Suppressor macrophage treated with lipopolysaccharide for 1 hour (primary cell): ENCODE results near the gene ZFYVE16.
"Not testable (repeated sequence)": the region's sequence is repeated elsewhere in the genome, so short reads cannot be mapped to it uniquely, and the experiment has no call there.

Experiments
- DNase-seq, 3 donors: peaks; one replicate each; pipeline ENCODE4 v3.0.0-alpha.2; 2020 to 2022

The ZFYVE16 gene

GRCh38 chr5:80407735-80408483 is at the start of gene ZFYVE16:
Gene ZFYVE16 (plus strand): TSS chr5:80408064. CDS start chr5:80434148, 26,084 bp downstream.
- DNase-seq: peak; percentile 99 to 100 (median 100)

GRCh38 chr5:80360914-80361444 is 46.9 kb upstream of the ZFYVE16 start:
- DNase-seq: no peak

DNA sequence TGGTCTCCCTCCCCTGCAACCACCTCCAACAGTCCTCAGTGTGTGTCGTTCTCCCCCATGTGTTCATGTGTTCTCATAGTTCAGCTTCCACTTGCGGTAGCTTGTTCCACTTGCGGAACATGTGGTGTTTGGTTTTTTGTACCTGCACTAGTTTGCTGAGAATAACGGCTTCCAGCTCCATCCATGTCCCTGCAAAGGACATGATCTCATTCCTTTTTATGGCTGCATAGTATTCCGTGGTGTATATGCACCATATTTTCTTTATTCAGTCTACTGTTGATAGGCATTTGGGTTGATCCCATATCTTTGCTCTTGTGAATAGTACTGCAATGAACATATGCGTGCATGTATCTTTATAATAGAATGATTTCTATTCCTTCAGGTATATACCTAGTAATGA is 43.0 kb upstream of the ZFYVE16 start:
- no peak for DNase-seq

DNA sequence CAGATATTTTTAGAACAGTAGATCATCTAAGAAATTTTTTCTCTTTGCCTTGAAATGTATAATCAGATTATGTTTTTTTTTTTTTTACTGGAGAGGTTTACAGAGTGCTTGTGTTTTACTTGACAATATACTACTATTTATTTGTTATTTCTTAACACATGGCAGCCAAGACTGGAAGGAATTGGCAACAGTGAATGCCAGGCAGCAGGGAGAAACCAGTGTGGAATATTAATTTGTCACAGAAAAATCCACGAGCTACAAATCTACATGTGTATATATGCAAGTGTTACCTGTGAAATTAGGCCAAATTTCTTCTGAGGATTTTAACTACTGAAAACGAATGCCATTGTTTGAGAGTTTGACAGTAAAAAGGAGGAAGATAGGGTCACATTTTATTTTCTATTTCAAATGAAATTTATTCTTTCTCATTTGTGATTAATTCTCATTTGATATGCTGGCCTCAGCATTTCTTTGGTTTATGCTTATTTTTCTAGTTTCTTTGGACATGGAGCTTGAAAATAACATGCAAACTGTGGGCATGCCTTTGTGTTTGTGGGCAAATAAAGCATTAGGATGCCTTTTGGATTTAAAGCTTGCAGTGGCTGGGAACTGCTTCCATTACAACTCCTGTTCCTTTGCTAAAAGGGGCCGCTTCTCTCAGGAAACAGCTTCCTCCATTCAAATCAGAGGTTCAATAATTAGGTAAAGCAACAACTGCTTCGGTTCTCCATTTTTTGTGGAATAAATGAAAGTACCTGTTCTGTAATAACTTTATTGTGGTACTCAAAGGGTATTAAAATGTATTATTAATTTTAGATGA is 39.0 kb upstream of the ZFYVE16 start:
- DNase-seq: peak in 1 of 3 donors; percentile 13

- DNase-seq: no peak
These were observed 38.3 kb upstream of the ZFYVE16 start for GRCh38 chr5:80369521-80369920.

- peak; percentile 32 to 47 (median 43) for DNase-seq
These were observed 37.5 kb upstream of the ZFYVE16 start for GRCh38 chr5:80370390-80370789.

DNA sequence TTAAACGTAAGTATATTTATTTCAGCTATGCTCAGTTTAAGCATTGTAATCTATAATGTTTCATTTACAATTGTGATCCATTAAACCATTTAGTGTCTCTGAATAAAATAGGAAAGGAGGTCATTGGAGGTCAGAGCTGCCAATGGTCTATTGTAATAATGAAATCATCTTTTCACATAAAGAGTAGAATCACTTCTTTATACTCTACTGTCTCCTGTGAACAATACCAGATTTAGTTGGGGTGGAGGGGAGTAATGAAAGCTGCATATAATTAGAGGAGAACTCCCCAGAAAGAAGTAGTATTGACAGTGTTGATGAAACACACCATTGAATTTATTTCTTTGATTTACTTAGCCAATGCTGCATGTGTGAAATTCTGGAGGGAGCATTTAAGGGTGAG is 35.1 kb upstream of the ZFYVE16 start:
- no peak for DNase-seq

DNA sequence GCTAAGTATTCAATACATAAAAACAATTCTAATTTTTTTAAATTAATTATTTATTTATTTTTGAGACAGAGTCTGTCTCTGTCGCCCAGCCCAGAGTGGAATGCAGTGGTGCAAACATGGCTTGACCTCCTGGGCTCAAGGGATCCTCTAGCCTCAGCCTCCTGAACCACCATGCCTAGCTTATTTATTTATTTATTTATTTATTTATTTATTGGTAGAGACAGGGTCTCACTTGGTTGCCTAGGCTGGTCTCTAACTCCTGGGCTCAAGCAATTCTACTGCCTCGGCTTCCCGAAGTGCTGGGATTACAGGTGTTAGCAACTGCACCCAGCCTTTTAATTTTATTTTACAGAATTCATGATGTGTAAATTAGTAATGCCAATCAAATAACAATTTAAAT is 33.7 kb upstream of the ZFYVE16 start:
- peak in 1 of 3 donors; percentile 11 for DNase-seq

DNA sequence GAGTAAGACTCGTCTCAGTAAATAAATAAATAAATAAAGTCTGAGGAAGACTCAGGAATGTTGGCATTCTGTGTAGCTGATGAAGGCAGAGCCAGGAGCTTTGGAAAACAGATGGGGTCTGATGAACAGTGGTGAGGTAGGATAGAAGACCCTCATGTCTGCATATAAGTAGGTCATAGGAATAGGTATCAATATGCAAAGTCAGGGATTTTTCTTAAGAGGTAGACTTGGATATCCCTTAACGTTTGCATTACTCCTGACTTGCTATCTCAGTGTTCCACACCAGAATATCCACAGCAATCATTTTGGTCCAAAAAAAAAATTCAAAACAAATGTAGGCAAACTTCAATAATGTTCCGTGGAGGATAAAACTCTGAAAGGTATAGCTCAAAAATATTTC is 31.3 kb upstream of the ZFYVE16 start:
- DNase-seq: peak in 1 of 3 donors; percentile 16

GRCh38 chr5:80382488-80382887 is 25.4 kb upstream of the ZFYVE16 start:
- no peak for DNase-seq

DNA sequence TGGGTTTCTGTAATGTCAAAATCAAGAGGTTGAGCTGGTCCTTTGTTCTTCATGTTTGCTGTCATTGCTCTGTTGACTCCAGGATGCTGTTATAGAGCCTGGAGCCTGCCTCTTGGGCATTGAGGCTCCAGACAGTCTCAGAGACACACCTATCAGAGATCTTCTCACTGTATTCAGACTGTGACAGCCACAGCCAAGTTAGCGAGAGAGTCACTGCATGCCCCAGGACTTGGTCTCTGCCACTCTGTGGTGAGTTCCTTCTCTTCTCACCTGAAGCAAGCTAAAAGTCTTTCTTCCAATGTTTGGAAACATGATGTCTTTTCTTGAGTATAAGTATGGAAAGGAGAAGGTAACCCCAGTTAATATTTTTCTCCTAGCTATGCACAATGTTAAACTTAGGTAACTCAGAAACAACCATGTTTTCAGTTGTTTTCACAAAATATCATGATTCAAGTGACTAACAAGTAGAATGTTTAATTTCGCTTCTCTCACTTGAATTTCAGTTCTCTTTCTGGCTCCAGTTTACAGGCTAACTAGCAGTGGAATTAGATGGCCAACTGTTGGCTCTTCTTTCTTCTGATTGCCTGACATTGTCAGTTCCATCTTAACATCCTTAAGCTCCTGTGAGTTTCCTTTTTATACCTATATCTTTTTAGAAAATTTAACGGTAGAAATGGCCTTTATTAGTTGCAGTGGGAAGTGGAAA is 20.6 kb upstream of the ZFYVE16 start:
- peak in 2 of 3 donors; percentile 28 to 48 for DNase-seq

DNA sequence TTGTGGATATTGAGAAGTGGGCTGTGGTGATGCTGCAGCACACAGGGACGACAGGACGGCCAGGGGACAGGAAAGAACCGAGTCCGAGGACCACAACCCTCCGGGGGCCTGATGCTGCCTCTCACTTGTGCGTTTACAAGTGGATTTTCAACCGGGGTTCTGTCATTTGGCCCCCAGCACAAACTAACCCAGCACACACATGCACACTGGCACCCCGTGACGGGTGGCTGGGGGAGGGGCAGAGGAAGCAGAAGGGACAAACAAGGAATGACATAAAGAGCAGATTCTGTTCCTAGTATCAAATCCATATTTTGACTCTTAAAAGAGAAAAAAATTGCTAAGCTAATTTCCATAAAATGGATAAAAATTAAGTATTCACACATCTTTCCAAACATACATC is 18.3 kb upstream of the ZFYVE16 start:
- DNase-seq: peak in 2 of 3 donors; percentile 8 to 44

DNA sequence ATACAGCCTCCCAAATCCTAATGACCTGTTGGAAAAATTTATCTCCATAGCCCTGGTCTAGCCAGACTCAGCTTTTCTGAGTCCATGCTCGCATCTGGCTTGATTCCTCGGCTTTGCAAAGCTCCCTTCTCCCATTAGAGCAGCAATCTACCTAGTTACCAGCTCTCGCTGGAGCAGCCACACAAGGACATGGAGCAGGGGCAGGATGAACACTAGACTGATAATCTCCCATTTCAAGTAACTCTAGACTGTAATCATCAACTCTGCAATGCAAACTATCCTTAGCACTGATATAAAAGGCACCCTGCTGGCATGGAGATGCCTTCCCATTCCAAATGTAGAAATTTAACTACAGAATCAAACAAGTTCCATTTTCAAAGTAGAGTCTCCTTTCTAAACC is 17.5 kb upstream of the ZFYVE16 start:
- DNase-seq: not testable (repeated sequence)

- not testable (repeated sequence) for DNase-seq
These were observed 16.6 kb upstream of the ZFYVE16 start for GRCh38 chr5:80391267-80391666.

- peak; percentile 85 to 99 (median 96) for DNase-seq
These were observed 8.2 kb upstream of the ZFYVE16 start for GRCh38 chr5:80399526-80400239.

GRCh38 chr5:80400368-80400767 is 7.5 kb upstream of the ZFYVE16 start:
- DNase-seq: peak; percentile 80 to 91 (median 83)

- peak; percentile 37 to 59 (median 51) for DNase-seq
These were observed 4.1 kb upstream of the ZFYVE16 start for GRCh38 chr5:80403782-80404181.

GRCh38 chr5:80406980-80407734 is 707 bp upstream of the ZFYVE16 start:
- DNase-seq: peak; percentile 92 to 95 (median 92)

GRCh38 chr5:80408484-80409366 is 861 bp downstream of the ZFYVE16 start:
- peak; percentile 73 to 87 (median 73) for DNase-seq

DNA sequence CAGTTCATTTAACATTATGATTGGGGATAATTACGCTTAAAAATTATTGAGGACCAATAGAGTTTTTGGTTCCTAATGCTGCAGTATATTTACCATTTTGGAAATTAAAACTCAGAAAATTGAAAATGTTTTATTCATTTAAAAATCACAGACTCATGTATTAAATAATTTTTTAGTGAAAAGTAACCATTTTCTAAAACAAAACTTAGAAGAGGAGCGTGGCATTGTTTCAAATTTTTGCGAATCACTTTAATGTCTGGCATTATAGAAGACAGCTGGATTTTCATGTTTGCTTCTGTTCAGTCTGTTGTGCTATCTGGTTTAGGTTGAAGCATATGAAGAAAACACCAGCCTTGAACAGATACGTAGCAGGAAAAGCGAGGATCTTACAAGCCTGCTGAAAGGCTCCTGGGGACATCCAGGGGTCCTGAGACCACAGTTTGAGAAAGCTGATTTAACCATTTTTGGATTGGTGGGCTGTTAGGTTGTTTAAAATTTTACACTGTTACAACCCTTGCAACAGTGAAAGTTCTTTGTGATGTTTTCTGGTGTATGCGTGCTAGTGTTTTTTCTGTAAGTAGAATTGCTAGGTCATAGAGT is 1.6 kb downstream of the ZFYVE16 start:
- no peak for DNase-seq
